Activated CD8-positive, alpha-beta memory T cell treated with anti-CD3 and anti-CD28 coated beads, Interleukin-2, amount 50 U/mL, for 4 hours (primary cell): Measurements from ENCODE around the gene TPI1.

Source experiments
- DNase-seq: peaks from one replicate; pipeline ENCODE4 v3.0.0-alpha.2; 2020

Gene TPI1

DNA sequence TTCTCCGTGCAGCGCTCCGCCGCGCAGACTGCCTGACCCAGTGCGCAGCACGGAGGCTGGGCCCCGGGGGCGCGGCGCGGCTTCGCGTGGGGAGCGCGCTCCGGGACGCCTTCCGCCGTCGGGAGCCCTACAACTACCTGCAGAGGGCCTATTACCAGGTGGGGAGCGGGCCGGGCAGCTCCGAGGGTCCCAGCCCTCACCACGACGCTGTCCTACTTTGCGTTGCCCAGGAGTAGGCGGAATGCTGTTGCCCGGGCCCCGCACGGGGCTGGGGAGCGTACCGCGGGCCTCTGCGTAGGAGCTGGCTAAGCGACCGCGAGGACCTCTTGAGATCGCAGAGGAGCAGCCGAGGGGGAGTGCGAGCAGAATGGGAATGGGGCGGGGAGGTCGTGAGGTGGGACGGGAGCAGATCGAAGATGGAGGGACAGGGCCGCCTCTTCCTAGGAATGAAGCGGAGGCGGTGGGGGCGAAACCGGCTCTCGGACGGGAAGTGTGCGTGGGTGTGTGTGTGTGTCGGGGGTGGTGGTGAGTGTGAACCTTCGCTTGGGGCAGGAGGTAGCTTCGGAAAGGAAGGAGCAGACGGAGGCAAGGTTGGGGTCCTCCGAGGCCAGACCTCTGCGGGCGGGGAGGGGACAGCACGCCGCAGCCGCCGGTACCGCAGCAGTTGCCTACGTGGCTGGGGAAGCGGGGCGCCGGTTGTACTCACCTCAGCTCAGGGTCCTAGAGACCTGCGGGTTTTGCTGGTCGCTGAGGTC is 38.4 kb upstream of the TPI1 start:
- DNase-seq: peak; percentile 46

DNA sequence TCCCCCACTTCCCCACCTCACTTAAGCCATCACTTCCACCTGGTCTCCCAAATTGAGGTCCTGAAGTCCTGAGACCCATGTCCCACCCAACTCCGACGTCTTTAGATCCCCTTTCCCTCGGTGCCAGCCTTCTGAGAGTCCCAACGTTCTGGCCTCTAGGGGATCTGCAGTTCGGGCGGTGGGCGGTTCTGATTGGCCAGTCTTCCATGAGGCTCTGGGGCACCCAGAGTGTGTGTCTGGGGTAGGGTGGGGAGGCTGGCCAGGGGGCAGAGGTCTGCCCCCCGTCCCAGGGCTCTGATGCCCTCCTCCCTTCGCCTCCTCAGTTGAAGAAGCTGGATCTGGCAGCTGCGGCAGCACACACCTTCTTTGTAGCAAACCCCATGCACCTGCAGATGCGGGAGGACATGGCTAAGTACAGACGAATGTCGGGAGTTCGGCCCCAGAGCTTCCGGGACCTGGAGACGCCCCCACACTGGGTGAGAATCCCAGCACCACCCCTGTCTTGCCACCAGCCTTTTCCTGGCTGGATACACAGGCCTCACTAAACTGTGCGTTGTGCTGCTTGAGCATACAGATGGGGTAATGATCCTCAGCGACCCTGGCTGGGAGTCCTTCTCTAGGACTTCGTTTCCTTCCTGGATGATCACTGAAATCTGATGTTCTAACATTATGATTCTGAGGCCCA is 37.7 kb upstream of the TPI1 start:
- DNase-seq: no peak

DNA sequence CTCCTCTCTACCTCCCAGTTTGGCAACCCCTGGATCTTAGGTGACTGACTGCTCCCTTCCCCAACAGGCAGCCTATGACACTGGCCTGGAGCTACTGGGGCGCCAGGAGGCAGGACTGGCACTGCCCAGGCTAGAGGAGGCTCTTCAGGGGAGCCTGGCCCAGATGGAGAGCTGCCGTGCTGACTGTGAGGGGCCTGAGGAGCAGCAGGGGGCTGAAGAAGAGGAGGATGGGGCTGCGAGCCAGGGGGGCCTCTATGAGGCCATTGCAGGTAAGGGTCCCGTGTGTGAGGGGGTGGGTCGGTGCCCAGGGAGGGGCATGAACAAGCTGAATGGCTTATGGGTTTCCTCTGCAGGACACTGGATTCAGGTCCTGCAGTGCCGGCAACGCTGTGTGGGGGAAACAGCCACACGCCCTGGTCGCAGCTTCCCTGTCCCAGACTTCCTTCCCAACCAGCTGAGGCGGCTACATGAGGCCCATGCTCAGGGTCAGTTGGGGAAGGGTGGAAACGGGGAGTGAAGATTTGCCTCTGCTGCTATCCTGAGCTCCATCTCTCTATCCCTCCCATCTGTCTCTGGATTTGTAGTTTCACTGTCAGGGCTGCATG is 36.9 kb upstream of the TPI1 start:
- no peak for DNase-seq

DNA sequence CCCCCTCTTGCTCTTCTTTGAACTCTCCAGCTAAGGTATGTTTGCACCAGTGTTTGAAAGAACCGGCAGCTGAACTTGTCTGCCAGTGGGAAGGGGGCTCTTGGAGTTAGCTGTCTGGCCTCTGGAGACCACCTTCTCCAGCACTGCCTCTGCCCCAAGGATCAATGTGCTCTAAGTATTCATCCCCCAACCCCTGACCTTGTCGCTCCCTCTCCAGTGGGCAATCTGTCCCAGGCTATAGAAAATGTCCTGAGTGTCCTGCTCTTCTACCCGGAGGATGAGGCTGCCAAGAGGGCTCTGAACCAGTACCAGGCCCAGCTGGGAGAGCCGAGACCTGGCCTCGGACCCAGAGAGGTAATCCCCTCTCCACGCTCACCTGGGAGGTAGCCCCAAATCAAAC is 36.3 kb upstream of the TPI1 start:
- DNase-seq: no peak

DNA sequence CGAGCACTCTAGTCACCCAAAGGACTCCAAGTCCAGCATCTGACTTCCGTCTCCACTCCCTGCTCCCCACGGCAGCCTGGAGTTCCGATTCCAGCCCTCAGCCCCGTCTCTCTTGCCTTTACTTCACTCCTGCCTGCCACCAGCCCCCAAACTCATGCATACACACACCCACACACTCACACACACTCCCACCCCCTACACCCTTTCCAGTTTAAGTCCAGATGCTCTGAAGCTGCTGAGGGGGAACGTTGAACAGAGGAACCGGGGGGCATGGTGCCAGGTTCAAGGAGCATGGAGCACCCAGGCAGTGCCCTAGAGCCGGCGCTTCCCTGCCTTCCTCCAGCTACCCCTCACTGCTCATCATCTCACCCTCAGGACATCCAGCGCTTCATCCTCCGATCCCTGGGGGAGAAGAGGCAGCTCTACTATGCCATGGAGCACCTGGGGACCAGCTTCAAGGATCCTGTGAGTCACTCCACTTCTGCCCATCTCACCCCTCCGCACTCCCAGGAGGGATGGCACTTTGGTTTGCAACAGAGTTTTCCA is 35.8 kb upstream of the TPI1 start:
- no peak for DNase-seq

DNA sequence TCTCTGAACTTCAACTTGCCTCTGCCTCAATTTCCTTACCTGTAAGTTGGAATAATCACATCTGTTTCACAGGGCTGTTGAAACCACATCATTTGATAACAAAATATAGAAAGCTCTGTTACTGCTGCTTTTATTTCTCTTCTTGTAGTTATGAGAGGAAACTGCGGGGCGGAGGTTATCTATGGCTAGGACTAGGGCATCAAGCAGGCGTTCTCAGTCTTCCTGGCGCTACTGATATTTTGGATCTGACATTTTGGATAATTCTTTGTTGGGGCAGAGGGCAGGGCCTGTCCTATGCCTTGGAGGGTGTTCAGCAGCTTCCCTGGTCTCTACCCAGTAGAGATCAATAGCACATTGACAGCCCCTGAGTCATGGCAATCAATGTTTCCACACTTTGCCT is 35.2 kb upstream of the TPI1 start:
- no peak for DNase-seq

DNA sequence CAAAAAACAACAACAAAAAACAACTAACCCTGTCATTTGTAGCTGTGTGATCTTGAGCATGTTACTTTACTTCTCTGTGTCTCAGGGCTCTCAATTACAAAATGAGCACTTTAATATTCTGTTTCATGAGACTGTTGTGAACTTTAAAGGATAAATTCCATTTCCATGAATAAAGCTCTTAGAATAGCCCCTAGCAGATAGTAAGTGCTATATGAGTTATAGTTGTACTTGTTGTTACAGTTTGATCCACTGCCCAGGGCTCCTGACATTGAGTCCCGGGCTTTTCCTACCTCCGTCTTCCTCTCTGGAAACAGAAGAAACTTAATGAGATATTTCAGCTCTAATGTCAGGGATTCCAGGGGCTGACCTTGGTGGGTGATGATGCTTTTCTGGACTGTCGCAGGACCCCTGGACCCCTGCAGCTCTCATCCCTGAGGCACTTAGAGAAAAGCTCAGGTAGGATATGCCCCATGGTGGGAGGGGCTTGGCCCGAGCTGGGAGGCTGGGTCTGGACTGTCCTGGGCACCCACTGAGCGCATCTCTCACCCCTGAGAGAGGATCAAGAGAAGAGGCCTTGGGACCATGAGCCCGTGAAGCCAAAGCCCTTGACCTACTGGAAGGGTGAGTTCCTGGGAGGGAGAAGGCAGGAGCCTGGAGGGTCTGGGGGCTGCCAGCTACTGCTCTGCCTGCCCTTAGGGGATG is 34.0 kb upstream of the TPI1 start:
- DNase-seq: no peak

DNA sequence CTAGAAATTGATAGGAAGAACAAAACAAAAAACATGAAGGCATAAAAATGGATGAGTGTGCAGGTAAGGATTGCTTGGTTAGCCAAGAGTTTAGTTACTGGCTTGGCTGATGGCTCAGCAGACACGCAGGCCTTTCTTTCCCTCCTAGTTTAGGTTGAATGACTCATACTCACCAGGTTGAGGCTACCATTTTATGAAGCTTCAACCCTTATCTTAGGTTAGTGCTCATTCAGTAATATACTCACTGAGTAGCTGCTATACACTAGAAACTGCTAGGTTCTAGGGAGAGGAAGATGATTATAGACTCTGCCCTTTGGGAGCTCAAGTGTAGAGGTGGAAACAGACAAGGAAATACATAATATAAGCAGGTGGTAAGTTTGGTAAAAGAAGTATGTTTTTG is 33.1 kb upstream of the TPI1 start:
- DNase-seq: no peak

DNA sequence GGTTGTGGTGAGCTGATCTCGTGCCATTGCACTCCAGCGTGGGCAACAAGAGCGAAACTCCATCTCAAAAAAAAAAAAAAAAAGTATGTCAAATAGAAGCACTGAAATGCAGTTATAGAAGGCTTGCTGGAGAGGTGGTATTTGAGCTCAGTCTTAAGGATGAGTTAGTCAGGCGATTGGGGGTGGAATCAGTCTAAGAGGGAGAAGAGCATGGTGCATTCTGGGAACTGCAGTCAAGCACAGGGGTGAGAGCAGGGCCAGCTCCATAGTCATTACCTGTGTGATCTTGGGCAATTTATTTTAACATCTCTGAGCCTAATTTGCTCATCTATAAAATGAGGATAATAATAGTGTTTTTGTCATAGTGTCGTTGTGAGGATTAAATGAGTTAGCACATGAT is 32.5 kb upstream of the TPI1 start:
- no peak for DNase-seq

DNA sequence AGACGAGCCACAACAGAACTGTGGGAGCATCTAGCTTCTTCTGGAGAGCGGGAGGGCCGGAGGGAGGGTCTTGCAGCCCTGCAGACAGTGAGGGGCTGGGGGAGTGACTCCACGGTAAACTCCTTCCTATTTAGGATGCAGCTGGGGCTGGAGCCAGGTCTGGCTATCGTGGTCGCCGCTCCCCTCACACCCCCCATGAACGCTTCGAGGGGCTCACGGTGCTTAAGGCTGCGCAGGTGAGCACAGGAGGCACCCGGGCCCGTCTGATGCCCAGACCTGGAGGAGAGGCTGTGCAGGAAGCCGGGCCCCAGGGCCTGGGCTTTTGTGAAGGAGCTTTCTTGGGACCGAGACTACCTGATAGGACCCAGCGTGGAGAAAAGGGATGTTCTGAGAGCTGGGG is 30.5 kb upstream of the TPI1 start:
- no peak for DNase-seq

DNA sequence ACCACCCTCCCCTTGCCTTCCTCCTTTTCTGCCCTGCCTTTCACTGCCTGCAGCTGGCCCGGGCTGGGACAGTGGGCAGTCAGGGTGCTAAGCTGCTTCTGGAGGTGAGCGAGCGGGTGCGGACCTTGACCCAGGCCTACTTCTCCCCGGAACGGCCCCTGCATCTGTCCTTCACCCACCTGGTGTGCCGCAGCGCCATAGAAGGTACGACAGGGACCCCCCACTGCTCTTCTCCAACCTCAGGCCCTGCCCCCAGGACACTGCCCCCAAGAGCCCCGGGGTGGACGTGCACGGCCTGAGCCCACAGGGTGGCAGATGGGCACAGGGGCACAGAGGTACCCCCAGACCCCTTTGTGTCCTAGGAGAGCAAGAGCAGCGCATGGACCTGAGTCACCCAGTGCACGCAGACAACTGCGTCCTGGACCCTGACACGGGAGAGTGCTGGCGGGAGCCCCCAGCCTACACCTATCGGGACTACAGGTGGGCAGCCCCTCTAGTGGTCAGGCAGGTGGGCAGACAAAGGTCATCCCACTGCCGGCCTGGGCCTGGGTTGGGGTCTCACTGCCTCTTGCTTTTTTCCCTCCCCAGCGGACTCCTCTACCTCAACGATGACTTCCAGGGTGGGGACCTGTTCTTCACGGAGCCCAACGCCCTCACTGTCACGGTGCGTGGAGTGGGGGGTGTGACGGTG is 29.8 kb upstream of the TPI1 start:
- no peak for DNase-seq

DNA sequence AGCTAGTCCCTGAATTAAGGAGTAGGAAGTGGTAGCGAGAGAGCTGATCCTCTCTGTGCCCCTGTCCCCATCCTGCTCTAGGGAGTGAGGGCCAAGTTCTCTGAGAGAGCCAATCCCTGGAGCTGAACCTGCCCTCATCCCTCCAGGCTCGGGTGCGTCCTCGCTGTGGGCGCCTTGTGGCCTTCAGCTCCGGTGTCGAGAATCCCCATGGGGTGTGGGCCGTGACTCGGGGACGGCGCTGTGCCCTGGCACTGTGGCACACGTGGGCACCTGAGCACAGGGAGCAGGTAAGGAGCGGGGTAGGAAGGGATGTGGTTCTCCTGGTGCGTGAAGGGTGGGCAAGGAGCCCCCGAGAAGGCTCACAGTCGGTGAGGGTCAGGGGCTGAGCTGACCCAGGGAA is 28.5 kb upstream of the TPI1 start:
- no peak for DNase-seq

DNA sequence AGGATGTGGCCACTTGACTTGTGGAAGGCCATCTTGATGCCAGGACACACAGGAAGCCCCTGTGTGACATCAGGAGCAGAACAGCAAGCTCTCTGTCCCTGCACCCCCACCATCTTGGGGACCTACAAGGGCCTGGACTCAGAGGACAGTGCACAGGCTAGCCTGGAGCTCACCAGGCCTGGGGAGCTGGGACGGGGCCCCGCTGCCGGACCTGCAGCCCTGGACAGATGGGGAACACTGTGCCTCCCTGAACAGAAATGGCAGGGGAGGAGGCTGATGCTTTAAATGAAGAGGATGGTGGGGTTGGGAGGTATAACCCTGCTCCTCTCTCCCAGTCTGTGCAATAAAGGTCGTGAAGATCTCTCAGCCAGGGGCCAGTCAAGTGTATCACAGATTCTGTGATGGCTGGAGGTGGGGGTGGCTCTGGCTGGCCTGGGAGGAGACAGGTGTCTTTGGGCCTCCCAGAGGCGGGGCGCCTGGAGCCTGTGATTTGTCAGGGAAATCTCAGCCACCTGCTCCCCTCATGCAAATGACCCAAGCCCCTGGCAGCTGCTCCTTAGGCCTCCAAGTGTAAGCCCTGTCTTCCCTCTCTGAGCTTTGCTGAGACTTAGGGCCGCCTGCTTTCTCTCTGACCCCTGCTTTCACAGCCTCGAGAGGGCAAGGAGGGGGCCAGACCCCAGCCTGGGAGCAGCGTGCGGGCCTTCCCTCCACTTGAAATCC is 27.7 kb upstream of the TPI1 start:
- DNase-seq: no peak

DNA sequence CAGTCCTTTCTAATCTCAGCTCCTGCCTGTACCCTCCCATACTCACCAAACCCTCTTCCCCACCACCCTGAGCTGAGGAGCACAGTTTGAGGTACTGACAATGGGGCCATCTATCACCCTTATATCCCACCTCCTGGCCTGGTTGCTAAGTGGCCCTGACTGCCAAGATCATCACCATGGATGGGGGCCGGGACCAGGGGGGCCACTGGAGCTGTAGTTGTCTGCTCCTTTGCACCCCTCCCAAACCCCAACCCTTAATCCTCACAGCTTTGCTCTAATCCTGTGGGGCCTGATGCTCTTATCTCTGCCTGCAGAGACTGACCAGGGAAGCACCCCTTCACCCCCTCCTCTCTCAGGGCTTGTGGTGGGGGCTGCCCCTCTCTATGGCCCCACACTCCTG is 27.0 kb upstream of the TPI1 start:
- no peak for DNase-seq

DNA sequence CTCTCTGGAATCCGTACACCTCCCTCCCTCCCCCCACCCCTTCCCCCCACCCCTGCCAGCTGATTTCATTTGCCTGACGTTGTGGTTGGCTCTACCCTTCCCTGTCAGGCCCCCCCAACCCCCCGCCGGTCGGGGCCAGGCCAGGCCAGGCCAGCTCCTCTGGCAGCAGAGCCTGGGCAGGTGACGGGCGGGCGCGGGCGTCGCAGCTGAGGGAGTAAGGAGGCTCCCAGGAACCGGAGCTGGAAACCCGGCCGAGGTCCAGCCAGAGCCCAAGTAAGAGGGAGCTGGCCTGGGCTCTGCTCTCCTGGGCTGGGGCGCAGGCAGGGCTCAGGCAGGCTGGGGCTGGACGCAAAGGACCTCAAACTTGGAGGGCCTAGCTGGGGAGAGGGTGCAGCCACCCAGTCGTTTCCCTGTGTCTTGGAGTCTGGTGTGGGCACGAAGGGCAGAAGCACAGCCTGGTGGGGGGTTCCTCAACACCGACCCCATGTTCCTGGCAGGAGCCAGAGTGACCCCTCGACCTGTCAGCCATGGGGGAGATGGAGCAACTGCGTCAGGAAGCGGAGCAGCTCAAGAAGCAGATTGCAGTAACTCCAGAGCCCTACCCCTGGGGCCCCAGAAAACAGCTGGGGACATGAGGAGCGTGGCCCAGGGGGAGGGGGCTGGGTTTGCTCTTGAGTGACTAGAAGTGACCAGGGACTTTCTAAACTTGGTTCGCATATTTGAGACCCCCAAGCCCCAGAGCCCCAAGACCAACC is 26.4 kb upstream of the TPI1 start, which contains the start of gene GNB3:
GNB3 (plus strand) TSS at position 165 of the 755 bp plus-strand sequence; CDS start at position 528, 363 bp downstream.
- no peak for DNase-seq

DNA sequence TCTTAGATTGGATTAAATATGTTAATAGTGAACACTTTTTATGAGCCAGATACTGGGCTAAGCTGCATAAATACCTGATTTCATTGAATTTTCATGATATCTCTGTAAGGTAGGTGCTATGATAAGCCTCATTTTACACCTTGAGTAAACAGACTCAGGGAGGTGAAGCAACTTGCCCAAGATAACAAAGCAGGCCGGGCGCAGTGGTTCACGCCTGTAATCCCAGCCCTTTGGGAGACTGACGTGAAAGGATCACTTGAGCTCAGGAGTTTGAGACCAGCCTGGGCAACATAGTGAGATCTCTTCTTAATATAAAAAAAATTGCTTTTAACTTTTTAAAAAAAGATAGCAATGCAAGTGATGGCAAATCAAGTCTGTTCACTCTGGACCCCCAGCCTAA is 25.3 kb upstream of the TPI1 start:
- no peak for DNase-seq

DNA sequence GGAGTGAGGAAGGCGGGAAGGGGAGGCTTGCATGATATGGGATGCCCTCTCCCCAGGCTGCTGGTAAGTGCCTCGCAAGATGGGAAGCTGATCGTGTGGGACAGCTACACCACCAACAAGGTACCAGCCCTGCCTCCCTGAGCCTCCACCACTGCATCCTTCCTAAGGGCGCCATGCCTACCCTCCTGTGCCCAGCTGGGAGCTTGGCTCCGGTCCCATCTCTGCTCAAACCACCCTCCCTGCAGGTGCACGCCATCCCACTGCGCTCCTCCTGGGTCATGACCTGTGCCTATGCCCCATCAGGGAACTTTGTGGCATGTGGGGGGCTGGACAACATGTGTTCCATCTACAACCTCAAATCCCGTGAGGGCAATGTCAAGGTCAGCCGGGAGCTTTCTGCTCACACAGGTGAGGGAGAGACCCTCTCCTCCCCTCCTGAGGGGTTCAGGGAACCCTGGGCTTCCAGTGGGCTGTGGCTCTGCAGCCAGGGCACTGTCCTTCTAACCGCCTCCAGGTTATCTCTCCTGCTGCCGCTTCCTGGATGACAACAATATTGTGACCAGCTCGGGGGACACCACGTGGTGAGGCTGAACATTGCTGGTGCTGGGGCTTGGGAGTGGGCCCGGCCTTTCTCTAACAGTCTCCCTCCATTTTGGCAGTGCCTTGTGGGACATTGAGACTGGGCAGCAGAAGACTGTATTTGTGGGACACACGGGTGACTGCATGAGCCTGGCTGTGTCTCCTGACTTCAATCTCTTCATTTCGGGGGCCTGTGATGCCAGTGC is 24.0 kb upstream of the TPI1 start:
- no peak for DNase-seq

DNA sequence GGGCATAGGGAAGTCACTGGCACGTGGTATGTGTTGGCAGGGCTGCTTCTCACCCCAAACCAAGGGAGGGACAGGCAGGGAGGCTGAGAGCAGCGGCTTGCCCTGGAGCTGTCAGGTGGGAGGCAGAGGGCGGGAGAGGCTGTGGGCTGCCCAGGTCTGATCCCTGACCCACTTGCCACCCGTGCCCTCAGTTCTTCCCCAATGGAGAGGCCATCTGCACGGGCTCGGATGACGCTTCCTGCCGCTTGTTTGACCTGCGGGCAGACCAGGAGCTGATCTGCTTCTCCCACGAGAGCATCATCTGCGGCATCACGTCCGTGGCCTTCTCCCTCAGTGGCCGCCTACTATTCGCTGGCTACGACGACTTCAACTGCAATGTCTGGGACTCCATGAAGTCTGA is 21.9 kb upstream of the TPI1 start:
- DNase-seq: no peak

DNA sequence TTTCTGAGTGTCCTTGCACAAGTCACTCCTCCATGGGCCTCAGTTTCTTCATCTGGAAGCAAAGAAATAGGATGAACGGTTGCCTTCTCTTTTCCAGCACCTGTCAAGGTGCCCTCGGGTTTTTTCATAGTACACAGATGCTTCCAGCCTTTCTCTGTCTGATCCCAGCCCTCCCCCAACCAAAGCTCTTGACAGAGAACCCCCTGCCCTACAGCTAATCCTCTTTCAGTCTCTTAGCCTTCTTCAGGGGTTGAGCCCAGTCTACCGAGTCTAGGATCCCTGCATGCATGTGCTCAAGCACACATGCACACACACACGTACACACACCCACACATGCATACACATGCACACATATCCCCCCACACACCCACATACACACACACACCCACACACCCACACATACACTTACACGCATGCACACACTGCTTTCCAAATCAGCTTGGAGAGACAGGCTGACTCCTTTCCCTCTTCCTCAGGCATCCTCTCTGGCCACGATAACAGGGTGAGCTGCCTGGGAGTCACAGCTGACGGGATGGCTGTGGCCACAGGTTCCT is 20.9 kb upstream of the TPI1 start:
- DNase-seq: no peak

DNA sequence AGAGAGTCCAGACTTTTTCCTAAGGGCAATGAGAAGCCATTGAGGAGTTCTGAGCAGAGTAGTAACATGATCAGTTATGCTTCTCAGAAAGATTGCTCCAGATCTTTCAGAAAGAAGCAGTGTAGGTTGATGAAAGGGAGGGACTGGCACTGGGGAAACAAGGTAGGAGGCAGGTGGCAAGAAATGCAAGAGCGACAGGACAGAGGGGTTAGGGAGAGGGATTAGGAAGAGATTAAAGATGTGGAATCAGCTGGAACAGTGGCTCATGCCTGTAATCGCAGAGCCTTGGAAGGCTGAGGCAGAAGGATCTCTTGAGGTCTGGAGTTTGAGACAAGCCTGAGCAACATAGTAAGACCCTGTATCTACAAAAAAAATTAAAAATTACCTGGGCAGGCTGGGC is 19.7 kb upstream of the TPI1 start:
- DNase-seq: no peak
